GM23248 (cell line): ENCODE data around the gene ZFPL1.

Experiments used
- EZH2 ChIP-seq: fragments of 200-600 bp; sonication (generic); IDR thresholded peaks from 2 replicates; pipeline ENCODE4 v1.6.1; 2018; ENCODE audit warnings: antibody characterized with exemption, mild to moderate bottlenecking; ENCODE audit not compliant: insufficient read depth, poor library complexity, severe bottlenecking
- EZH2phosphoT487 ChIP-seq: fragments of 200-600 bp; sonication (generic); IDR thresholded peaks from 2 replicates; pipeline ENCODE4 v1.6.1; 2018; ENCODE audit warnings: antibody characterized with exemption, moderate library complexity, mild to moderate bottlenecking, low read depth; ENCODE audit not compliant: insufficient read depth

DNA sequence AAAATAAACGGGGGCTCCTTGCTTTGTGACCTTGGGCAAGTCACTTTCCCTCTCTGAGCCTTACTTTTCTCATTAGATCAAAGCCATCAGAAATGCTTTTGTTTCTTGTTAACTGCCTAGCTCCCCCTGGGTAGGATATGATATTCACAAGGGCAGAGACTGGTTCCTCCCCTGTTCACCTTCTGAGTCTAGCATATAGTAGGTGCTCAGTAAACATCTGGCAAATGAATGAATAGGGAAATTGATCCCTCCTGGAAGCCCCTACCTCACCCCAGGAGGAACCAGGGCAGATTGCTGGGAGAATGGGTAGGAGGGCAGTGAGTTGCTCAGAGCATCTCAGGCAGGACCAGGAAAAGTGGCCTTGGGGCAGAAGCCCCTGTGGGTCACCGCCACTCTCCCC, 49.6 kb upstream of the ZFPL1 start:
- TF ChIP-seq EZH2 (no peak), EZH2phosphoT487 (no peak)
